GM21423 (cell line): ENCODE data around the gene GRID1.

ENCODE experiments used
- ATAC-seq: cut with Tn5 transposase; IDR thresholded peaks from one replicate; pipeline ENCODE4 v1.9.1; 2021; ENCODE audit warnings: mild to moderate bottlenecking, moderate library complexity; ENCODE audit not compliant: unreplicated experiment

GRID1 gene

DNA sequence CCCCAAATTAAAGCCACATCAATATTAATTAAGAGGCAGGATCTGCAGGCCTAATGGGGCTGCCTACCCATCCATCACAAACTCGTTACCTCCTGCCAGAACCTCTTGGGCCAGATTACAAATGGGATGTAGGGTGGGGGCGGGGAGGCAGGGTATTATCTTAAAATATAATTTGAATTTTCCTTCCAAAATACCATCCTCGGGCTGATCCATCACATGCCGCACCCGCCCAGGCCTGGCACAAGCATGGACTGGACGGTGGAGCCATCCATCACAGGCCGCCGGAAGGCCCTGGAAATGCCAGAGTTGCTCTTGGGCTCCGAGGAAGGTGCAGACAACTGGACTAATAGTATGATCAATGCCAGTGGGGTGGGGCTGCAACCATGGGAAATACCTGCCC is 212.8 kb downstream of the GRID1 start:
- ATAC-seq: no peak

DNA sequence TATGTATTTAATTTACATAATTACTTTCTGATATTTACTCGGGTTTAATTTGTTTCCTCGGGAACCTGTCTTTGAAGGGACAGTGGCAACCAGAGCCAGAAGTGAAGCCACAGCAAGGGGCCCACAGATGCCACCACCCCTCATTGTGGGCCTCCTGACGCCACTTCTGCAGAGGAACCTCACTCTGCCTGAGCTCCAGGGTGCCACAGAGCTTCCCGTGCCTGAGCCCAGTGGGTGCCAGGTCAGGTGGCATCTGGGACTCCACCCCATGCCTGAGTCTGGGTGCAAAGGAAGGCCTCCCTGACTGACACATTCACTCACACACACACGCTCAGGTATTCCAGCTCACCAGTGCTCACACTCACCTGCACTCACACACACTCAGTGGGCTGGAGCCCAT is 213.7 kb downstream of the GRID1 start:
- ATAC-seq: no peak

DNA sequence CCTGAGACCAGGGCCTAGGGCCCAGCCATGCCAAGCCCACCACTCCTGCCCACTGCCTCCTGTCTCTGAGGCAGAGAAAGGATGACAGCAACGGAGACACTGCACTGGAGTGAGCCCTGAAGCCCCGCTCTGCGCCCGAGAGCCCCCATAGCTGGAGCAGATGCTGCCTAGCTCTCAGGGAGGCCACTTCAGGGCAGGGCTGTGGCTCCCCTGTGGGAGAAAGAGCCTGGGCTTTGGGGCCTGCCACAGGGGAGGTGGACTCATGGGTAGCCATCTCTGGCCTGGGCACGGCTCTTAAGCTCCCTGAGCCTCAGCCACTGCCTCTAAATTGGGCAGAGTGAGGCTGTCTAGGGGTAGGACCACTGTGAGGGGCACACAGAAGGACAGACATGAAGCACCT is 214.2 kb downstream of the GRID1 start:
- no peak for ATAC-seq

GRCh38 chr10:86151613-86152012 is 215.0 kb downstream of the GRID1 start:
- ATAC-seq: no peak

GRCh38 chr10:86149257-86149656 is 217.3 kb downstream of the GRID1 start:
- ATAC-seq: no peak

DNA sequence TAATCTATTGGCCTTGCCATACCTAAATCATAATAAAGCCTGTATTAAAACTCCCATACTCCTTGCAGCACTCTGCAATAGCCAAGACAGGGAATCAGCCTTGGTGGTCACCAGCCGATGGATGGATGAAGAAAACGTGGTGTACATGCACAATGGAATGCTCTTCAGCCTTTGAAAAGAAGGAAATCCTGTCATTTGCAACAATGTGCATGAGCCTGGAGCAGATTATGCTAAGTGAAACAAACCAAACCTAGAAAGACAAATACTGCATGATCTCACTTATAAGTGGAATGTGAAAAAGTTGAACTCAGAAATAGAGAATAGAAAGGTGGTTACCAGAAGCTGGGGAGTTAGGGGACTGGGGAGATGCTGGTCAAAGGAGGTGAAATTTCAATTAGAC is 218.5 kb downstream of the GRID1 start:
- ATAC-seq: no peak

DNA sequence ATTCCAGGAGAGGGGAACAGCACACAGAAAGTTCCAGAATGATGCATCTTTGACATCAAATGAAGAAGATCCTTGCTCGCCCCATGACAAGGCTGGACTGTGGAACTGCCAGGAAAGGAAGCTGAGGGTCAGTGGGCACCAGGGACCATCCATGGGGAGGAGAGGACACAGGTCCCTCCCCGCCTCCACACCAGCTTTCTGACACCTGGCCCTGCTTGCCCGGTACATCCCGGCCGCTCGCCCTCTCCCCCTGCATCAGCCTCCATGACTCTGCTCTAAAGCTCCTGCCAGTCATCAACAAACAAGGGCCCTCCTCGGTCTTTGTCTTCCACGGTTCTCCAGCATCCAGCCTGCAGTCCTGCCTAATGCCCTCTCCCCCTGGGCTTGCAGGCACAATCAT is 222.3 kb downstream of the GRID1 start:
- ATAC-seq: no peak

DNA sequence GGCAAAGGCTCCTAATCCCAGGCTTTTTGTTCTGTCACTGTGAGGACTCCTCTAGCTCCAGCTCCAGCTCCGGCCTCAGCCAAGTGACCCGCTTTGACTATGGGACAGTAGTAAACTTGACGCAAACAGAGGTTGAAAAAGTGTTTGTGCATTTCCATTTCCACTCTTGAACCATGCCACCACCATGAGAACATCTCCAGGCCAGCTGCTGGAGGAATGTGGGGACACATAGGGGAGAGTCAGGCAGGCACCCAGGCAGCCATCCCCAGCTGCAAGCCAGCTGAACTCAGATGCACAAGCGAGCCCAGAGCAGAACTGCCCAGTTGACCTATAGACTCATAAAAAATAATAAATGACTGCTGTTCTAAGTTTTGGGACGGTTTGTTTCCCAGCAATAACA is 224.7 kb downstream of the GRID1 start:
- no peak for ATAC-seq

- no peak for ATAC-seq
These were observed 227.4 kb downstream of the GRID1 start for GRCh38 chr10:86139066-86139657.

- ATAC-seq: no peak
These were observed 228.0 kb downstream of the GRID1 start for GRCh38 chr10:86138551-86139065.

GRCh38 chr10:86137561-86137960 is 229.0 kb downstream of the GRID1 start:
- ATAC-seq: no peak

GRCh38 chr10:86136934-86137333 is 229.7 kb downstream of the GRID1 start:
- no peak for ATAC-seq

DNA sequence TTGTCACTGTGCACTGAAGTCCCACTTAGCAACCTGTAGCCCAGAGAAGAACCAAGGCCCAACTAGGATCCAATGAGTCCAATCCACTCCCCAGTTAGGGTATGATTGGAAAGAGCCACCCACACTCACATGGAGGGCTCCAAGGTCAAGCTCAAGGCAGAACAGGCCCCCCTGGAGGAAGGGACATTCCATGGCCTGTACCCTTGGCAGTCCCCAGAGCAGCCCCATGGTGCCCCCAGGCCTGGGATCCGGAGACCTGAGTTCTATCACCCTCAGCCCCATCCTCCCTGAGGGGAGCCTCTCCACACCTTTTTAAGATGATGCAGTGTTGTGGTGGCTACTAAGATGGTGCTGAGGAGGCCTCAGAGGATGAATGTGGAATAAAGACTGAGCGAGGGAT is 231.4 kb downstream of the GRID1 start:
- no peak for ATAC-seq

- no peak for ATAC-seq
These were observed 235.7 kb downstream of the GRID1 start for GRCh38 chr10:86130737-86131475.

DNA sequence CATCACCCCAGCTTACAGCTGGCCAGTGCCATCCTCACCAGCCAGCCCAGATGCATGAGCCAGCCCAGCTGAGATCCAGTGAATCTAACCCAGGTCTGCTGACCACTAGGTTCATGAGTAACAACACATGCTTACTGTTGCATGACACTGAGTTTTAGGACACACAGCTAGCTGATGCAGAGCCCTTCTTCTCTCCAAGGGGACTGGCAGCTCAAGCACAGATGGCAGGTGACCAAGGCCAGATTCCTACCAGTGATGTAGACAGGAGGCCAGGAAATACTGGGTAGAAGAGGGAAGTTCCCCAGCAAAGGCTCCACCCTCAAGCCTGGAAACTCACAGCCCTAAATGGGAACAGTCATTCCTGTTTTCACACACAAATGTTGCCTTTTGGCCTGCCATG is 236.6 kb downstream of the GRID1 start:
- ATAC-seq: no peak

GRCh38 chr10:86128360-86128759 is 238.2 kb downstream of the GRID1 start:
- no peak for ATAC-seq

GRCh38 chr10:86127274-86127819 is 239.2 kb downstream of the GRID1 start:
- ATAC-seq: no peak

GRCh38 chr10:86124734-86125133 is 241.9 kb downstream of the GRID1 start:
- ATAC-seq: no peak

DNA sequence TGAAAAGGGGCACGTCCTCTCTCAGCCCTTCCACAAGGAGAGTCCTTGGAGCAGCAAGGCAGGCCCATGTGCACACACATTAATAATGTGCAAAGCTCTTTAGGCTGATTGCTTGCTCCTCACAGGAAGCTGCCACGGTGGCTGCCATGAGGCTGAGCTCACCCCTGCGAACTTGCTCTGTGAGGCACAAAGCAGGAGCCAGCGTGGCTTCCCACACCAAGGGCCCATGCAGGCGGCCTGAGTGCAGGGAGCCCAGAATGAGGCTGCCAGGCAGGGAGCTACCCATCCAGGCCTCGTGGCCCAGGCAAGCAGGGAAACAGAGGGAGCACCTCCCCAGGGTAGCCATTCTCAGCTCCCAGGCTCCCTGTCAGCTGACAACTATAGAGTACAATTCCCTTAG is 242.9 kb downstream of the GRID1 start:
- no peak for ATAC-seq

DNA sequence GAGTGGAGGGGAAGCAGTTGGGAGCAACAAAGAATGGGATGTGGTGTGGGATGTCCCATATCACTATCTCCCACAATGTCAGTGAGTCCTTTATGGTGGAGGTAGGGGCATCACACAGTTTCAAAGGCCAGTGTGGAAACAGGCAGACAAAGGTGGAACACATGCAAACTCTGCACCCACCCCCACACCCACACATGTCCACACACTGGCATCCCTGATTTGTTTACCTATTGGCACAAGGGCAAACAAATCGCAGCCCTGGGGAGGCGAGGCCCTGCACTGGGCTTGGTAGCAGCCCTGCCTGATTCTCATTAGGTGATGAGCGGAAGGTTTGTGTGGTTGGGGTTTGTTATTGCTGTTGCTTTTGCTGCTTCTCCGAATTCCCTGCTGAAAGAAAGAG is 243.3 kb downstream of the GRID1 start:
- ATAC-seq: no peak

DNA sequence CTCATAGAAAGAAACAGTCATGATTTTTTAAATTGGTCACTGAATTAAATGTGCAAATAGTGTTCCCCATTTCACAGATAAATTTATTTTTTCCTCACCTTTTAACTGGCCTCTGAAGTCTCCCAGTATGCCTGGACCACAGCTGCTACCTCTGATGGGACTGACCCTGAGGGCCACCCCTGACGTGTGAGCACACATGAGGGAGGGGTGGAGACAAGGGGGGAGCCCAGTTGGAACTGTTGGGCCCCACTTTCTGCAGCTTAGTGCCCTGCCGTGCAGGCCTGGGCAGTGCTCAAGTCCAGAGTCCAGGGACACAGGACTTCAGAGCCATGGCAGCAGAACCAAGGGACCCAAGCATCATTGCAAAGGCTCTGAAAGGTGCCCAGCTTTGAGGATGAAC is 243.9 kb downstream of the GRID1 start:
- no peak for ATAC-seq

DNA sequence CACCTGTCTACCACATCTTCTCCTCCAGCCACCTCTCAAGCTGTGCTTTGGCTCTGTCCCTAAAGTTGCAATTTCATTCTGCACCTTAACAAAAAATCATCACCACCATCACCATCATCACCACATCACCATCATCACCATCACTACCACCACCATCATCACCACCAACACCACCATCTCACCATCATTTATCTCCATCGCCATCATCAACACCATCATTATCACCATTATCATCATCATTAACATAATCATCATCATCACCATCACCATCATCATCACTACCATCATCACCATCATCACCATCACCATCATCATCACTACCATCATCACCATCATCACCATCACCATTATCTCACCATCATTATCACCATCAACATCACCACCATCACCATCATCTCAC is 245.4 kb downstream of the GRID1 start:
- ATAC-seq: no peak
